Measurements from ENCODE around the gene MFAP3L.

GRCh38 chr4:169971456-169972015, 54.7 kb downstream of the MFAP3L start:
- no peak for TF ChIP-seq POLR2A (IDR thresholded peaks at IDR 0.05)
- no peak for TF ChIP-seq CTCF (IDR thresholded peaks at IDR 0.05)
